ENCODE measurements around the gene CHST14. TPM values are rescaled to one million over a fixed set of nuclear protein-coding genes. Genes with fewer than 3 reads are reported as not detected.

The CHST14 gene
- total and polyA plus RNA-seq, 10 donors: 7.1 to 18.5 (median 13.3) TPM

DNA sequence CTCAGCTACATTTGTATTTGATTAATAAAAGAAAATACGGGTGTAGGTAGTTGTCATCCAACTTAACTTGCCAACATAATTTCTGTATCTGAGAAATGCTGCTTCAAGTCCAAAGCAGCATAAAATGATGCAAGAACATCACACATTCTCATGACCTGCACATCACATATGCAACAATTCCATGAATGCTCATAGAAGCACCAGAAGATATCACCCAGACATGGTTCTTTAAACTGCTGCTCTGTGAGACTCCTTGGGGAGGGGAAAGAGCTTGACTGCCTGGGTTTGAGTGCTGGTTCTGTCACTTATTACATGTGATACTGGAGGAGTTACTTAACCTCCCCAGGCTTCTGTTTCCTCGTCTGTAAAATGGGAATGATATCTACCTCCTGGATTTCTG, 39.4 kb downstream of the CHST14 start:
- H3K27me3 ChIP-seq (replicated peaks in 1 of 7): peaks cover 0 to 68% (median 2%) of the 10 kb centered on the region in 7 donors
- no peaks in the 10 kb centered on the region for H3K9me3 ChIP-seq
- no peaks in the 10 kb centered on the region for H3K36me3 ChIP-seq
- no peak overlapping the region for H3K4me3 ChIP-seq
- no peak overlapping the region for H3K27ac ChIP-seq
- TF ChIP-seq POLR2A (IDR thresholded peaks at IDR 0.05) (no peak), POLR2AphosphoS5 (IDR thresholded peaks at IDR 0.05) (no peak)
- TF ChIP-seq, protein P1, sequence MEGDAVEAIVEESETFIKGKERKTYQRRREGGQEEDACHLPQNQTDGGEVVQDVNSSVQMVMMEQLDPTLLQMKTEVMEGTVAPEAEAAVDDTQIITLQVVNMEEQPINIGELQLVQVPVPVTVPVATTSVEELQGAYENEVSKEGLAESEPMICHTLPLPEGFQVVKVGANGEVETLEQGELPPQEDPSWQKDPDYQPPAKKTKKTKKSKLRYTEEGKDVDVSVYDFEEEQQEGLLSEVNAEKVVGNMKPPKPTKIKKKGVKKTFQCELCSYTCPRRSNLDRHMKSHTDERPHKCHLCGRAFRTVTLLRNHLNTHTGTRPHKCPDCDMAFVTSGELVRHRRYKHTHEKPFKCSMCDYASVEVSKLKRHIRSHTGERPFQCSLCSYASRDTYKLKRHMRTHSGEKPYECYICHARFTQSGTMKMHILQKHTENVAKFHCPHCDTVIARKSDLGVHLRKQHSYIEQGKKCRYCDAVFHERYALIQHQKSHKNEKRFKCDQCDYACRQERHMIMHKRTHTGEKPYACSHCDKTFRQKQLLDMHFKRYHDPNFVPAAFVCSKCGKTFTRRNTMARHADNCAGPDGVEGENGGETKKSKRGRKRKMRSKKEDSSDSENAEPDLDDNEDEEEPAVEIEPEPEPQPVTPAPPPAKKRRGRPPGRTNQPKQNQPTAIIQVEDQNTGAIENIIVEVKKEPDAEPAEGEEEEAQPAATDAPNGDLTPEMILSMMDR (IDR thresholded peaks at IDR 0.05 in 8 of 11, conservative IDR thresholded peaks at IDR 0.05 in 3 of 11): no peak
- no peak for DNase-seq
- intact Hi-C loops (cut with DNase I; ENCODE audit: low total_unique reads): no loop called here
- WGBS, 5 donors: 58 to 95% (median 85%) methylated on average over 2 of the region's 2 CpGs
- peaks cover 16 to 35% (median 31%) of the 10 kb centered on the region in 6 donors for H3K4me1 ChIP-seq

DNA sequence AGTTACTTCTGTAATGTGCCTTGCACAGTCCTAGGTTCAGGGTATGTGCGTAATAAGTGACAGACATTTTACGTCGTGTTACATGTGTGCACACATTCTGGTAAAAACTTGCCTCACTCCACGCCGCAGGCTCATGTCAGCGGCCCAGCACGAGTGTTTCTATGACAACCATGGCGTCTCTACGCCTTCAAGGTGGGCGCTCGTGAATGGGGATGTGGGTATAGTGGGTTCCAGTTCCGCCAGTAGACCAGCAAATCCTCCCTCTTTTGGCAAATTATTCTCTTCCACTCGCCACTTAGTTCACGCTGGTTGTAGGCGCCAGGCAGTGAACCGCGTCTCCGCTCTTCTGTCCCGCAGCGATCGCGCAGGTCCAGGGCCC, 40.3 kb downstream of the CHST14 start:
- peak overlapping the region; percentile 35 to 73 (median 50) for H3K4me3 ChIP-seq
- intact Hi-C loops (cut with DNase I; ENCODE audit: low total_unique reads): no loop called here
- peak; percentile 77 for DNase-seq
- no peaks in the 10 kb centered on the region for H3K9me3 ChIP-seq
- no peaks in the 10 kb centered on the region for H3K36me3 ChIP-seq
- peaks cover 0 to 63% (median 2%) of the 10 kb centered on the region in 7 donors for H3K27me3 ChIP-seq (replicated peaks in 1 of 7)
- H3K4me1 ChIP-seq: peaks cover 16 to 35% (median 31%) of the 10 kb centered on the region in 6 donors
- WGBS, 5 donors: 14 to 20% (median 16%) methylated on average over 13 to 22 of the region's 22 CpGs
- no peak for TF ChIP-seq POLR2A (IDR thresholded peaks at IDR 0.05)
- TF ChIP-seq POLR2AphosphoS5 (IDR thresholded peaks at IDR 0.05): no peak
- TF ChIP-seq, protein P1 (IDR thresholded peaks at IDR 0.05 in 8 of 11, conservative IDR thresholded peaks at IDR 0.05 in 3 of 11): no peak
- H3K27ac ChIP-seq: peak overlapping the region in 6 of 8 donors; percentile 26 to 58 (median 46)

DNA sequence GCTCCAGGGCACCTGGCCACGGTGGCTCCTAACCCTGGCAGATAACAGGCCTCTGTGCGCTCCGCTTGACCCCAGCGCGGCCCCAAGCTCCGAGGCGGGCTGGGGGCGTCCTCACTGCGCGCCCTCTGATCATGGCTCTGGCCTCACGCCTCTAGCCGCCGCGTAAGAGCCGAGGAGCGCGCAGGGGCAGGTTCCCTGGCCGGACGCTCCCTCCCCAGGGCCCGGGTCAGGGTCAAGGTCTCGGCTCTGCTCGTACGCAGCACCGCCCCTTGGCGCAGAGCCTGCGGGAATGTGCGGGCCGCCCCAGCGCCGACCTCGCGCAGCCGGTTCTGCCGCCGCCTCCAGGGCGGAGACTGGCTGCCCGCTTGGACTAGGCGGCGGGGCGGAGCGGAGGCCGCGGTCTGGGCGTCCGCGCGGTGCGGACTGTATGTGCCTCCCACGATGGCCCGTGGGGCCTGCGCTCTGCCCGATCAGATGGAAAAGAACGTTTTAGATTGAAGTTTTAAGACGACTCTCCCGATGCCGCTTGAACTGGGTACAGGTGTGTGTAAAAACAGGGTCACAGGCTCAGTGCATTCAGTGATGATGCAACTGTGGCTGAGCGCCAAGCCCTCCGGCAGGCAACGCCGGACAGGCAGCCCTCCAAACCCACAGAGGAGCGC, 40.8 kb downstream of the CHST14 start:
- WGBS, 5 donors: 1 to 2% (median 1%) methylated on average over 40 to 61 of the region's 61 CpGs
- intact Hi-C loops (cut with DNase I; ENCODE audit: low total_unique reads): no loop called here
- Histone ChIP-seq H3K9me3 (no peaks in the 10 kb centered on the region), H3K27ac (peak overlapping the region in 6 of 8 donors; percentile 26 to 58 (median 46)), H3K4me3 (peak overlapping the region; percentile 35 to 73 (median 50)), H3K27me3 (replicated peaks in 1 of 7) (peaks cover 0 to 58% (median 2%) of the 10 kb centered on the region in 7 donors), H3K4me1 (peaks cover 15 to 32% (median 29%) of the 10 kb centered on the region in 6 donors), H3K36me3 (no peaks in the 10 kb centered on the region)
- DNase-seq: peak; percentile 89
- TF ChIP-seq POLR2AphosphoS5 (IDR thresholded peaks at IDR 0.05): peak; percentile 63 to 85 (median 79)
- TF ChIP-seq POLR2A (IDR thresholded peaks at IDR 0.05): no peak
- TF ChIP-seq, protein P1 (IDR thresholded peaks at IDR 0.05 in 8 of 11, conservative IDR thresholded peaks at IDR 0.05 in 3 of 11): no peak

DNA sequence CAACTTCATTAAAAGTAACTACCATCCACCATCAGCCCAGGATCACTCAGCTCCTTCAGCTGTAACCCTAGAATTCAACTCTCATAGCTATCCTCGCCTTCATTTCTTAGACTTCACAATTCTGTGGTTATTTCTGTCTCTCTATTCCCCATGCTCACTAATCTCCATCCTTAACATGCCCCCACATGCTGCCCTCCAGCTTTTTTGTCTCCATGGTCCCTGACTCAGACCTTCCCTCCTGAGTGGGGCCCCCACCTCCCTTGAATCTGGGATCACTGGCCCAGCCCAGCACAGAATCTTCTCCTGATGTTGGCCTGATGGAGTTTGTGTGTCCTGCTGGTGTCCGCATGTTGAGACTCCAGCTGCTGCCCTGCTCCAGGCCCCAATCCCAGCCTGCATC, 41.7 kb downstream of the CHST14 start:
- TF ChIP-seq, protein P1 (IDR thresholded peaks at IDR 0.05 in 8 of 11, conservative IDR thresholded peaks at IDR 0.05 in 3 of 11): no peak
- no peak for TF ChIP-seq POLR2AphosphoS5 (IDR thresholded peaks at IDR 0.05)
- TF ChIP-seq POLR2A (IDR thresholded peaks at IDR 0.05): no peak
- WGBS, 5 donors: 97 to 100% (median 98%) methylated on average over 2 of the region's 2 CpGs
- intact Hi-C loops (cut with DNase I; ENCODE audit: low total_unique reads): no loop called here
- H3K4me3 ChIP-seq: no peak overlapping the region
- DNase-seq: no peak
- peaks cover 9 to 23% (median 20%) of the 10 kb centered on the region in 6 donors for H3K4me1 ChIP-seq
- H3K36me3 ChIP-seq: no peaks in the 10 kb centered on the region
- H3K9me3 ChIP-seq: no peaks in the 10 kb centered on the region
- peak overlapping the region in 1 of 8 donors; percentile 58 for H3K27ac ChIP-seq
- peaks cover 0 to 49% (median 2%) of the 10 kb centered on the region in 7 donors for H3K27me3 ChIP-seq (replicated peaks in 1 of 7)
